Lower lobe of right lung (tissue), 2 donors: ENCODE data around the gene COPS8. TPM values are rescaled to one million over a fixed set of nuclear protein-coding genes. Genes with fewer than 3 reads are reported as not detected.

Source experiments
- ATAC-seq, 2 donors: fragments of 200-7000 bp; cut with Tn5 transposase; one replicate each; pipeline ENCODE4 v1.9.1; 2020 to 2022; ENCODE audit warnings: mild to moderate bottlenecking in 2 of 2, moderate library complexity in 2 of 2
- DNase-seq: peaks from one replicate; pipeline ENCODE4 v3.0.0-alpha.2; 2020
- H3K27ac ChIP-seq: fragments of 200-600 bp; one replicate; pipeline ENCODE4 v1.8.0; 2022
- H3K27me3 ChIP-seq: fragments of 200-600 bp; one replicate; pipeline ENCODE4 v1.8.0; 2022; ENCODE audit warnings: low read depth
- H3K36me3 ChIP-seq: fragments of 200-600 bp; one replicate; pipeline ENCODE4 v1.8.0; 2022; ENCODE audit warnings: mild to moderate bottlenecking
- H3K4me1 ChIP-seq: fragments of 200-600 bp; one replicate; pipeline ENCODE4 v1.8.0; 2022
- H3K4me3 ChIP-seq: fragments of 200-600 bp; one replicate; pipeline ENCODE4 v1.8.0; 2022; ENCODE audit warnings: mild to moderate bottlenecking
- H3K9me3 ChIP-seq: fragments of 200-600 bp; one replicate; pipeline ENCODE4 v1.8.0; 2022
- CTCF ChIP-seq: fragments of 200-600 bp; IDR thresholded peaks from one replicate; pipeline ENCODE4 v1.8.0; 2022; ENCODE audit warnings: antibody characterized with exemption, mild to moderate bottlenecking
- intact Hi-C: fragments of 100-400 bp; cut with DNase I; formaldehyde crosslinking; loops from one replicate; pipeline ENCODE4 v1.11.0; 2022
- total RNA-seq: library from RNA; stranded (reverse); fragmentation: NEBNext Ultra II Directional; extraction: Animal tissue kit (Norgen Biotek cat#: 25700); gene quantifications from one replicate; pipeline ENCODE4 v1.2.1, GENCODE V29; 2021
- donor health status: DM: no; HTN: yes; CAD: no; lungs with severe emphysema.

The COPS8 gene
- total RNA-seq, 1 donor from 2014 or later, result 31.8 TPM

GRCh38 chr2:237074211-237074993 is 11.3 kb upstream of the COPS8 start:
- Histone ChIP-seq H3K27me3 (no peaks in the 10 kb centered on the region), H3K9me3 (no peaks in the 10 kb centered on the region)
- intact Hi-C loops, result no loop called here

GRCh38 chr2:237075749-237076599 is 9.7 kb upstream of the COPS8 start:
- peak overlapping the region; percentile 34 for H3K27ac ChIP-seq
- peak; percentile 64 for DNase-seq
- TF ChIP-seq CTCF, result no peak
- H3K4me1 ChIP-seq, result peaks cover 33% of the 10 kb centered on the region
- no peak overlapping the region for H3K4me3 ChIP-seq
- ATAC-seq, result peak; percentile 68 to 85
- intact Hi-C loops, result no loop called here
- H3K36me3 ChIP-seq, result no peaks in the 10 kb centered on the region
- H3K27me3 ChIP-seq, result no peaks in the 10 kb centered on the region
- H3K9me3 ChIP-seq, result no peaks in the 10 kb centered on the region

More at GRCh38 chr2:237074211-237074993, 11.3 kb upstream of the COPS8 start:
- Histone ChIP-seq H3K36me3 (no peaks in the 10 kb centered on the region), H3K4me3 (no peak overlapping the region), H3K27ac (no peak overlapping the region), H3K4me1 (peaks cover 33% of the 10 kb centered on the region)
- no peak for TF ChIP-seq CTCF
- DNase-seq (no peak), ATAC-seq (peak in 1 of 2 donors; percentile 57)

DNA sequence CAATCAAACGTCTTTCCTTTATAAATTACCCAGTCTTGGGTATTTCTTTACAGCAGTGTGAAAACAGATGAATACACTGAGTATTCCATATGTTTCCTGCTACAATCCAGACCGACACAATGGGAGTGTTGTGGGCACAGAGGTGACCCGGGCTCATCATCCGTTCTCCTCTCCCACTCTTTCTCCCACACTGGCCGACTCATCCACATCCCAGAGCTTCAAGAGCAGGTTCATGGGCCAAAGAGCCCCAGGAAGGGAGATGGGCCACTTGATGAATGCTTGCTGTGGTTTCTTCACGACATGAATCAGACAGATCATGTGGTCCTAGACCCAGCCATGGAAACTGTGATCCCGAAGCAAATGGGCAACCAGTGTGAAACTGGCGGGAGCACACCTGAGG is 4.1 kb upstream of the COPS8 start:
- TF ChIP-seq CTCF, result no peak
- Histone ChIP-seq H3K36me3 (no peaks in the 10 kb centered on the region), H3K4me1 (peaks cover 11% of the 10 kb centered on the region), H3K27ac (no peak overlapping the region), H3K9me3 (no peaks in the 10 kb centered on the region), H3K4me3 (no peak overlapping the region), H3K27me3 (no peaks in the 10 kb centered on the region)
- DNase-seq (no peak), ATAC-seq (no peak)
- intact Hi-C loops, result no loop called here

GRCh38 chr2:237083026-237083425 is 2.7 kb upstream of the COPS8 start:
- intact Hi-C loops, result no loop called here
- no peak for ATAC-seq

More at GRCh38 chr2:237083026-237083425, 2.7 kb upstream of the COPS8 start:
- no peak overlapping the region for H3K27ac ChIP-seq
- no peak for DNase-seq
- no peaks in the 10 kb centered on the region for H3K27me3 ChIP-seq
- H3K9me3 ChIP-seq, result no peaks in the 10 kb centered on the region
- peaks cover 22% of the 10 kb centered on the region for H3K4me1 ChIP-seq
- peaks cover 6% of the 10 kb centered on the region for H3K36me3 ChIP-seq
- no peak for TF ChIP-seq CTCF
- H3K4me3 ChIP-seq, result no peak overlapping the region
